GM23338 (cell line): ENCODE results near the gene ZBTB42. TPM values are rescaled to one million over a fixed set of nuclear protein-coding genes. Genes with fewer than 3 reads are reported as not detected.

ENCODE experiments used
- ATAC-seq: fragments of 200-7000 bp; cut with Tn5 transposase; 3 replicates; pipeline ENCODE4 v1.9.1; 2020
- DNase-seq: peaks from one replicate; pipeline ENCODE4 v3.0.0-alpha.2; 2015; ENCODE audit warnings: low spot score
- H2AFZ ChIP-seq: fragments of 200-600 bp; sonication (generic); 2 replicates; pipeline ENCODE4 v1.8.0; 2016; ENCODE audit warnings: antibody characterized with exemption, mild to moderate bottlenecking, moderate library complexity
- H3F3A ChIP-seq: fragments of 200-600 bp; sonication (generic); replicated peaks from 2 replicates; pipeline ENCODE4 v1.8.0; 2017; ENCODE audit warnings: antibody characterized with exemption, mixed run types, low read depth
- H3K27ac ChIP-seq: fragments of 200-600 bp; sonication (generic); 2 replicates; pipeline ENCODE4 v1.6.1; 2016; ENCODE audit warnings: low read depth
- H3K27me3 ChIP-seq: fragments of 200-600 bp; sonication (generic); 2 replicates; pipeline ENCODE4 v1.8.0; 2016; ENCODE audit warnings: mild to moderate bottlenecking, mixed run types, moderate library complexity; ENCODE audit not compliant: insufficient read depth
- H3K36me3 ChIP-seq: fragments of 200-600 bp; sonication (generic); 2 replicates; pipeline ENCODE4 v1.8.0; 2016; ENCODE audit warnings: mild to moderate bottlenecking; ENCODE audit not compliant: insufficient read depth
- H3K4me1 ChIP-seq: fragments of 200-600 bp; sonication (generic); 2 replicates; pipeline ENCODE4 v1.8.0; 2016; ENCODE audit warnings: mild to moderate bottlenecking, moderate library complexity; ENCODE audit not compliant: insufficient read depth
- H3K4me2 ChIP-seq: fragments of 200-600 bp; sonication (generic); 2 replicates; pipeline ENCODE4 v1.7.1; 2017; ENCODE audit warnings: mixed run types
- H3K4me3 ChIP-seq: fragments of 200-600 bp; sonication (generic); 2 replicates; pipeline ENCODE4 v1.6.1; 2016; ENCODE audit warnings: mixed run types
- H3K79me2 ChIP-seq: fragments of 200-600 bp; sonication (generic); replicated peaks from 2 replicates; pipeline ENCODE4 v1.8.0; 2017; ENCODE audit warnings: mild to moderate bottlenecking; ENCODE audit not compliant: insufficient read depth
- H3K9me2 ChIP-seq: fragments of 200-600 bp; sonication (generic); 2 replicates; pipeline ENCODE4 v1.8.0; 2017; ENCODE audit not compliant: insufficient read depth
- H4K20me1 ChIP-seq: fragments of 200-600 bp; sonication (generic); replicated peaks from 2 replicates; pipeline ENCODE4 v1.8.0; 2017; ENCODE audit warnings: mild to moderate bottlenecking; ENCODE audit not compliant: insufficient read depth
- H3K27ac Mint-ChIP-seq: 2 replicates; pipeline ENCODE4 v1.8.0; 2020; ENCODE audit warnings: inconsistent platforms, mild to moderate bottlenecking, moderate library complexity, mixed read lengths
- H3K27me3 Mint-ChIP-seq: 3 replicates; pipeline ENCODE4 v1.8.0; 2022; ENCODE audit warnings: low read depth, mild to moderate bottlenecking, moderate library complexity, mixed read lengths, inconsistent platforms; ENCODE audit not compliant: insufficient read depth, poor library complexity
- H3K36me3 Mint-ChIP-seq: 3 replicates; pipeline ENCODE4 v1.8.0; 2021; ENCODE audit warnings: low read depth, mild to moderate bottlenecking, inconsistent platforms, moderate library complexity, mixed read lengths
- H3K4me1 Mint-ChIP-seq: 3 replicates; pipeline ENCODE4 v1.8.0; 2020; ENCODE audit warnings: mild to moderate bottlenecking, inconsistent platforms, mixed read lengths
- H3K4me3 Mint-ChIP-seq: 3 replicates; pipeline ENCODE4 v1.8.0; 2021; ENCODE audit warnings: moderate library complexity, mild to moderate bottlenecking, inconsistent platforms, mixed read lengths
- H3K9me3 Mint-ChIP-seq: 3 replicates; pipeline ENCODE4 v1.8.0; 2020; ENCODE audit warnings: moderate library complexity, mild to moderate bottlenecking, inconsistent platforms, mixed read lengths
- CREB1 ChIP-seq: fragments of 250-450 bp; sonication (Bioruptor Pico); IDR thresholded peaks from 2 replicates; pipeline ENCODE4 v1.5.0; 2020; ENCODE audit warnings: low read depth, mild to moderate bottlenecking, moderate library complexity
- EZH2 ChIP-seq: fragments of 200-600 bp; sonication (generic); IDR thresholded peaks from one replicate; pipeline ENCODE4 v1.8.0; 2017; ENCODE audit warnings: antibody characterized with exemption, mild to moderate bottlenecking, low read depth; ENCODE audit not compliant: unreplicated experiment
- JUNB ChIP-seq: IDR thresholded peaks from one replicate; pipeline ENCODE4 v1.6.1; 2016; ENCODE audit warnings: antibody characterized with exemption; ENCODE audit not compliant: unreplicated experiment
- NANOG ChIP-seq: IDR thresholded peaks from 2 replicates; pipeline ENCODE4 v1.6.1; 2016; ENCODE audit warnings: antibody characterized with exemption, borderline replicate concordance
- POLR2AphosphoS5 ChIP-seq: IDR thresholded peaks from 2 replicates; pipeline ENCODE4 v1.6.1; 2016; ENCODE audit warnings: antibody characterized with exemption, low read depth
- STAT1 ChIP-seq: IDR thresholded peaks from one replicate; pipeline ENCODE4 v1.6.1; 2016; ENCODE audit warnings: antibody characterized with exemption; ENCODE audit not compliant: unreplicated experiment
- ZNF114 ChIP-seq: fragments of 250-450 bp; sonication (Bioruptor Pico); IDR thresholded peaks from 2 replicates; pipeline ENCODE4 v1.5.0; 2020; ENCODE audit warnings: mild to moderate bottlenecking, moderate library complexity
- ZNF331 ChIP-seq: fragments of 250-450 bp; sonication (Bioruptor Pico); IDR thresholded peaks from 2 replicates; pipeline ENCODE4 v1.5.0; 2020; ENCODE audit warnings: low read depth, mild to moderate bottlenecking, moderate library complexity
- polyA plus RNA-seq: library from polyadenylated mRNA; unstranded; fragments of >200 nt; fragmentation: Nextera tagmentation; extraction: Ambion mirVana; gene quantifications from 2 replicates; pipeline ENCODE4 v1.2.1, GENCODE V29; 2016
- total RNA-seq: library from RNA; depleted of rRNA; stranded (reverse); fragments of >200 nt; shearing (Covaris generic); gene quantifications from 2 replicates; pipeline ENCODE4 v1.2.3, GENCODE V29; 2014

ZBTB42 gene
- total and polyA plus RNA-seq, 2 experiments from 2014 or later, result 0.70 to 4.4 TPM

DNA sequence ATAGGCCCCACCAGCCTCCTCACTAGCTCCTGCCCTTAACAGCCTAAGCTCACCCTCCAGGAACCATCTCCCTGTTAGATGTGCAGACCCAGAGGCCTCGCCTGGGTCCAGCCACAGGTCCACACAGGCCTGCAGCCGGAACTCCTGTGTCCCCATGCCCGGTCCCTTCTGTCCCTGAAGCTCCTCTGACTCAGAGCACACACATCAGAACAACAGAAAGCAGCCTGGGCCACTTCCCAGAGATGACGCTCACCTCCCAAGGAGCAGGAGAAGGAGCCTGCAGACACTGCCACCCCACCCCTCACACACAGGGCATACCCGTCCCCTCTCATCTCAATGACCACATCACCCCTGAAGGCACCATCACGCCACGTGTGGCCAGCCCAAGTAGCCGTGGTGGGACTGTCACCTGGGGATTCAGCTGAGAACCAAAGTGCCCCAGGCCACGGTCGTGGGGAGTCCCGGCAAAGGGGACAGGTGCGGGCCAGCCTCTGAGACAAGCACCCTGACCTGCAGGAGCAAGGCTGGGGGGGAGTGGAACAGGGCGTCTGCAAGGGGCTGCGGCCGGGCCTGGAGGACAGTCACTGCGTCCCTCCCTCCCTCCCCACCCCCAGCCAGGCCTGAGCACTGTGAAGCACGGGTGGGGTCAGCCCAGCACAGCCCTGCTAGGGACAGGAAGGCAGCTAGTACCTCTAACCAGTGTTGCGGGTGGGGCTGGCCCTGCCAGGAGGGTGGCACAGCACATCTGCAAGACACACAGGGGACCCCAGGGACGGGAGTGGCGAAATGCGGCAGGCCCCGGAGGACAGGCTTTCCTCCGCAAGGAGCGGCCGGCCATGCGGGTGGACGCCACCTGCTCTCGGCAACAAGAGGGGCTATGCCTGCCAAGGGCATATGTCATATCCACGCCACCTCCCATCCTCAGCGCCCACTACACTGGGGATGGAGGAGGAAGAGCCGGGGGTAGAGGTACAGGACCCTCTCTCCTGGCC, 10.9 kb upstream of the ZBTB42 start:
- no peak overlapping the region for H3K4me3 Mint-ChIP-seq
- H3K27me3 Mint-ChIP-seq, result peaks cover 17% of the 10 kb centered on the region
- DNase-seq (no peak), ATAC-seq (no peak)
- Histone ChIP-seq H3K79me2 (peaks cover 16% of the 10 kb centered on the region), H3K4me2 (no peak overlapping the region), H3F3A (no peaks in the 10 kb centered on the region), H3K4me1 (0 out of 2 replicates have a peak, but pooled peaks cover 4% of the 10 kb centered on the region), H3K27ac (no peak overlapping the region), H3K4me3 (no peak overlapping the region), H3K27me3 (no peaks in the 10 kb centered on the region), H4K20me1 (peaks cover 15% of the 10 kb centered on the region; the same call in 1 of the 2 replicates), H2AFZ (no peak overlapping the region), H3K9me2 (no peaks in the 10 kb centered on the region), H3K36me3 (no peaks in the 10 kb centered on the region)
- peaks cover 3% of the 10 kb centered on the region; the same call in 2 of the 3 replicates for H3K36me3 Mint-ChIP-seq
- H3K27ac Mint-ChIP-seq, result no peak overlapping the region
- TF ChIP-seq ZNF114 (CRISPR knock-in tag) (no peak), STAT1 (no peak), ZNF331 (CRISPR knock-in tag) (no peak), EZH2 (no peak)
- peaks cover 11% of the 10 kb centered on the region for H3K4me1 Mint-ChIP-seq
- no peaks in the 10 kb centered on the region for H3K9me3 Mint-ChIP-seq

DNA sequence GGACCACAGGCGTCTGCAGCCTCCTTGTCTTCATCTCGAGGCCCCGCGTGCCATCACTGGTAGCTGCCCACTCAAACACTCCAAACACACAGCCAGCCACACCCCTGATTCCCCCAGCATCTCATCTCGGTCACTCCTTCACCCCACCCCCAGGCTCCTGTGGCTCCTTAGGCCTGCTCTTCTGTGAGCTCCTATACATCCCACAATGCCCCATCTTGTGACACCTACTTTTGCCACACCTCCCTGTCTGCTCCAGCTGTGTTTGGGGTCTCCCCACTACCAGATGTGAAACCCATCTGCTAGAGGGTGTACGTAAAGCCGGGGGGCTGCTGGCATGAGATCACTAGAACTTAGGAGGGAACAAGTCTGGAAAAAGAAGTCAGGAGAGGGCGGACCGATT, 9.5 kb upstream of the ZBTB42 start:
- no peaks in the 10 kb centered on the region for H3K36me3 ChIP-seq
- Mint-ChIP-seq H3K27ac (no peak overlapping the region), H3K9me3 (no peaks in the 10 kb centered on the region), H3K36me3 (peaks cover 3% of the 10 kb centered on the region; the same call in 2 of the 3 replicates), H3K4me3 (no peak overlapping the region), H3K27me3 (peaks cover 19% of the 10 kb centered on the region), H3K4me1 (peaks cover 17% of the 10 kb centered on the region)
- H3F3A ChIP-seq, result no peaks in the 10 kb centered on the region
- H3K9me2 ChIP-seq, result no peaks in the 10 kb centered on the region
- TF ChIP-seq NANOG, result no peak
- no peak for TF ChIP-seq STAT1
- no peak for TF ChIP-seq EZH2
- no peak for TF ChIP-seq CREB1 (CRISPR knock-in tag)
- no peak for TF ChIP-seq JUNB
- no peak overlapping the region for H2AFZ ChIP-seq
- no peak for ATAC-seq
- H4K20me1 ChIP-seq, result peaks cover 15% of the 10 kb centered on the region; the same call in 1 of the 2 replicates
- peaks cover 16% of the 10 kb centered on the region for H3K79me2 ChIP-seq
- no peak overlapping the region for H3K27ac ChIP-seq
- no peak overlapping the region for H3K4me3 ChIP-seq
- peaks cover 10% of the 10 kb centered on the region for H3K4me1 ChIP-seq
- H3K27me3 ChIP-seq, result peaks cover 7% of the 10 kb centered on the region
- H3K4me2 ChIP-seq, result no peak overlapping the region
- no peak for DNase-seq

DNA sequence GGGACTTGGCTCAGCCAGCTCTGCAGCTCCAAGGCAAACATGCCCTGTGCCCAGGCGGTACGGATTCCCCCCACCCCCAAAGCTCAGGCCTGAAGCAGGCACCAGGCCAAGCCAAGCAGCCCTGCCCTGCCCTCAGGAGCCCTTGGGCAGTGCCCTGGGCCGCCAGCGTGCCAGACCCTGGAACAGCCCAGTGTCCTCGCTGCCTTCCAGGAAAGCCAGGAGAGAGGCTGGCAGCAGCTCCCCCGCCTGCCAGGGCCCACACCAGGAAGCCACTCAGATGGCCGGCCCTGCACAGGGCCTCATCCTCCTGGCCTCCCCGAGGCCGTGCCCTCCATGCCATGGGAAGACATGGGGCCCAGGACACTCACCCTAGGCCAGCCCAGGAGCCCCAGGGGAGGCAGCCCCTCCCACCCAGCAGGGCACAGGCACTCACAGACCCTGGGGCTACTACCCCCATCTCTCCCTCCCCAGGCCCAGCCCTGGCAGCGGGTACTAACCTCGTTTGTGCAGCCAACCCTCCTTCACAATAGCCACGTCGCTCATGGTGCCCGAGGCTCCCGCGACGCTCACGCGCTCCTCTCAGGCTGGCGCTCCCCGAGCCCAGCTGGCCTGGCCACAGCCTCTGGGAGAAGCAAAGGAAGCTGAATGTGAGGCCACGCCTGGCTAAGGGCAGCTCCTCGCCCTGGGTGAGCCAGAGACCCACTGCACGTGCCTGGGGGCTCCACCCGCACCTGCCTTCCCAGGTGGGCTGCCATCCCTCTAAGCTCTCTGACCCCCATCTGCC, 8.6 kb upstream of the ZBTB42 start:
- no peak overlapping the region for H3K4me3 Mint-ChIP-seq
- TF ChIP-seq EZH2, result no peak
- TF ChIP-seq POLR2AphosphoS5, result no peak

More for the DNA sequence above, 8.6 kb upstream of the ZBTB42 start:
- Histone ChIP-seq H3K36me3 (no peaks in the 10 kb centered on the region), H3K4me1 (peaks cover 18% of the 10 kb centered on the region), H3F3A (no peaks in the 10 kb centered on the region), H3K27me3 (peaks cover 15% of the 10 kb centered on the region), H3K9me2 (no peaks in the 10 kb centered on the region), H3K27ac (no peak overlapping the region), H2AFZ (no peak overlapping the region), H3K4me2 (no peak overlapping the region), H4K20me1 (peaks cover 15% of the 10 kb centered on the region; the same call in 1 of the 2 replicates), H3K4me3 (no peak overlapping the region), H3K79me2 (peaks cover 16% of the 10 kb centered on the region)
- Mint-ChIP-seq H3K36me3 (peaks cover 3% of the 10 kb centered on the region; the same call in 2 of the 3 replicates), H3K27me3 (peaks cover 23% of the 10 kb centered on the region), H3K9me3 (no peaks in the 10 kb centered on the region), H3K27ac (no peak overlapping the region), H3K4me1 (peaks cover 25% of the 10 kb centered on the region)
- ATAC-seq, result no peak
- DNase-seq, result no peak
